ENCODE results near the gene APLF. TPM values are rescaled to one million over a fixed set of nuclear protein-coding genes. Genes with fewer than 3 reads are reported as not detected.
"Not testable (repeated sequence)": the region's sequence is repeated elsewhere in the genome, so short reads cannot be mapped to it uniquely, and the experiment has no call there.

APLF gene
- total RNA-seq, 2 donors from 2014 or later, result 4.9 to 5.8 TPM

- Histone ChIP-seq H3K27me3 (replicated peaks; ENCODE audit: insufficient read depth) (no peaks in the 10 kb centered on the region), H3K4me1 (ENCODE audit: control insufficient read depth in 1 of 2, low read depth in 2 of 2) (peaks cover 8 to 23% of the 10 kb centered on the region in 2 donors), H3K27ac (no peak overlapping the region), H3K4me3 (no peak overlapping the region), H3K36me3 (no peaks in the 10 kb centered on the region), H3K9me3 (no peaks in the 10 kb centered on the region)
- ATAC-seq (ENCODE audit: insufficient number of reproducible peaks, low FRiP score, low read depth), result no peak
- DNase-seq (ENCODE audit: low spot score), result no peak
- no peak for TF ChIP-seq CTCF (IDR thresholded peaks at IDR 0.05)
These were observed 25.4 kb upstream of the APLF start for GRCh38 chr2:68441994-68442322.

GRCh38 chr2:68446425-68446824, 21.0 kb upstream of the APLF start:
- ATAC-seq (ENCODE audit: insufficient number of reproducible peaks, low FRiP score, low read depth); H3K4me1 ChIP-seq (ENCODE audit: control insufficient read depth in 1 of 2, low read depth in 2 of 2); DNase-seq (ENCODE audit: low spot score); H3K36me3 ChIP-seq; H3K27me3 ChIP-seq (replicated peaks; ENCODE audit: insufficient read depth); H3K27ac ChIP-seq; H3K4me3 ChIP-seq; H3K9me3 ChIP-seq: not testable (repeated sequence)

- no peak for DNase-seq (ENCODE audit: low spot score)
- no peak for TF ChIP-seq CTCF (IDR thresholded peaks at IDR 0.05)
- H3K4me3 ChIP-seq, result no peak overlapping the region
These were observed 20.3 kb upstream of the APLF start for GRCh38 chr2:68447118-68447517.

GRCh38 chr2:68448671-68449653, 18.4 kb upstream of the APLF start:
- Histone ChIP-seq H3K4me1 (ENCODE audit: control insufficient read depth in 1 of 2, low read depth in 2 of 2) (no peaks in the 10 kb centered on the region), H3K4me3 (no peak overlapping the region), H3K27ac (no peak overlapping the region), H3K27me3 (replicated peaks; ENCODE audit: insufficient read depth) (no peaks in the 10 kb centered on the region), H3K9me3 (no peaks in the 10 kb centered on the region), H3K36me3 (no peaks in the 10 kb centered on the region)
- DNase-seq (ENCODE audit: low spot score), result no peak
- TF ChIP-seq CTCF (IDR thresholded peaks at IDR 0.05), result no peak
- ATAC-seq (ENCODE audit: insufficient number of reproducible peaks, low FRiP score, low read depth), result peak; percentile 41

More at GRCh38 chr2:68447118-68447517, 20.3 kb upstream of the APLF start:
- ATAC-seq (ENCODE audit: insufficient number of reproducible peaks, low FRiP score, low read depth), result no peak
- no peaks in the 10 kb centered on the region for H3K36me3 ChIP-seq
- H3K27ac ChIP-seq, result no peak overlapping the region
- no peaks in the 10 kb centered on the region for H3K9me3 ChIP-seq
- peaks cover 0 to under 1% of the 10 kb centered on the region in 2 donors for H3K4me1 ChIP-seq (ENCODE audit: control insufficient read depth in 1 of 2, low read depth in 2 of 2)
- H3K27me3 ChIP-seq (replicated peaks; ENCODE audit: insufficient read depth), result no peaks in the 10 kb centered on the region

- Histone ChIP-seq H3K27ac (no peak overlapping the region), H3K36me3 (no peaks in the 10 kb centered on the region), H3K4me3 (no peak overlapping the region), H3K9me3 (no peaks in the 10 kb centered on the region), H3K4me1 (ENCODE audit: control insufficient read depth in 1 of 2, low read depth in 2 of 2) (no peaks in the 10 kb centered on the region), H3K27me3 (replicated peaks; ENCODE audit: insufficient read depth) (no peaks in the 10 kb centered on the region)
- no peak for TF ChIP-seq CTCF (IDR thresholded peaks at IDR 0.05)
- ATAC-seq (ENCODE audit: insufficient number of reproducible peaks, low FRiP score, low read depth) (peak; percentile 31), DNase-seq (ENCODE audit: low spot score) (no peak)
These were observed 15.1 kb upstream of the APLF start for GRCh38 chr2:68452158-68452900.

All from thoracic aorta (tissue), 2 donors.